GM10266 (cell line): ENCODE results near the gene SYT1.
"Not testable (repeated sequence)": the region's sequence is repeated elsewhere in the genome, so short reads cannot be mapped to it uniquely, and the experiment has no call there.

Experiments
- DNase-seq: peaks from one replicate; pipeline ENCODE4 v3.0.0; 2012; ENCODE audit errors: extremely low spot score
- TF ChIP-seq, protein P1 (sequence below): IDR thresholded peaks from 2 replicates; pipeline ENCODE4 v1.5.1; 2012; ENCODE audit warnings: mild to moderate bottlenecking, low read depth; ENCODE audit not compliant: control insufficient read depth, insufficient read depth; ENCODE audit errors: missing control alignments

SYT1 gene

DNA sequence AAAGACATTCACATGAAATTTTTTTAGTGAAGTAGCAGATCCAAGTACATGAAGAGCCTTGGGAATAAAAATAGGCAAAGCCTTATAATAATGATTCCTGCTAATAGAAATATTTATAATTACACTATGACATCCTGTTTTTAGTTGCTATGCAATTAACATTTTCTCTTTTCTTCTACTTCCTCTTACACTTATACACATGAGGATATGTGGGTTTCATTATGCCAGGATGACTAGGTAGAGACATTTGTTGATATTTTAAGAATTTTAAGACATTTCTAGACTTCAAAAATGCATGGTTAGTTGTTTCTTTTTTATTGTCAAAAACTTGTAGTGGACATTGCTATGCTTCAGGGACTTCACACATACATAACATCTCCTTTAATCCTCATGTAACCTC, 326.8 kb downstream of the SYT1 start:
- TF ChIP-seq, protein P1, sequence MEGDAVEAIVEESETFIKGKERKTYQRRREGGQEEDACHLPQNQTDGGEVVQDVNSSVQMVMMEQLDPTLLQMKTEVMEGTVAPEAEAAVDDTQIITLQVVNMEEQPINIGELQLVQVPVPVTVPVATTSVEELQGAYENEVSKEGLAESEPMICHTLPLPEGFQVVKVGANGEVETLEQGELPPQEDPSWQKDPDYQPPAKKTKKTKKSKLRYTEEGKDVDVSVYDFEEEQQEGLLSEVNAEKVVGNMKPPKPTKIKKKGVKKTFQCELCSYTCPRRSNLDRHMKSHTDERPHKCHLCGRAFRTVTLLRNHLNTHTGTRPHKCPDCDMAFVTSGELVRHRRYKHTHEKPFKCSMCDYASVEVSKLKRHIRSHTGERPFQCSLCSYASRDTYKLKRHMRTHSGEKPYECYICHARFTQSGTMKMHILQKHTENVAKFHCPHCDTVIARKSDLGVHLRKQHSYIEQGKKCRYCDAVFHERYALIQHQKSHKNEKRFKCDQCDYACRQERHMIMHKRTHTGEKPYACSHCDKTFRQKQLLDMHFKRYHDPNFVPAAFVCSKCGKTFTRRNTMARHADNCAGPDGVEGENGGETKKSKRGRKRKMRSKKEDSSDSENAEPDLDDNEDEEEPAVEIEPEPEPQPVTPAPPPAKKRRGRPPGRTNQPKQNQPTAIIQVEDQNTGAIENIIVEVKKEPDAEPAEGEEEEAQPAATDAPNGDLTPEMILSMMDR = no peak
- DNase-seq = no peak

DNA sequence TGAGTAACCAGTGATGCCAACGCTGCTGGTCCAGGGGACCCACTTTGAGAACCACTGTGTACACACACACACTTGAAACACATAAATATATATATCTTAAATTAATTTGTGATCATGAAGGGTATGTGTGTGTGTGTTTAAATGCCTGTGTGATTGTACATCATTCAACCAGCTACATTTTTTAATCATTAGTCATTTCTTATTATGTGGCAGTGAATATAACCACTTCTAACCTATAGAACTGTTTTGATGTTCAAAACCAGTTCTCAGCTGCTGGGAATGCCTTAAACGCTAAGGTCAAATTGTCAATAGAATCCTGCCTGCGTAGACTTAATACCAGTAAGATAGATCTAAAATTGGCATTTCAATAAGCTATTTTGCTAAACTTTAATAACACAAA, 330.0 kb downstream of the SYT1 start:
- TF ChIP-seq, protein P1 = no peak
- no peak for DNase-seq

DNA sequence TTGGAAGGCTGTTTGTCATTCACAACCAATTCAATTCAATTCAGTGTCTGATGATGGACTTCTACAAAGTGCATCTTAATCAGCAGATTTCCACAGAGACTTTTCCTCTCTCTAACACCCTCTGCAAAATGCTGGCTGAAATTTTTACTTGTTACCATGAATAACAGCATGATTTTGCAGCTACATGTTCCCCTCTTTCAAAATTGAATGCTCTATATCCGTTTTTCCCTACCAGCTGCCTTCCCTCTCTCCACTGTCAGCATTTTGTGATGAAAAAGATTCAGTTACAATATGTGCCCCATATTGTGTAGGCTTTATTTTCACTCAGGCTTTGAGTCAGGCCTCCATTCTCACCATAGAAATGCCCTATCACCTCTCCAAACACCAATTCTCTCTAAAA, 334.6 kb downstream of the SYT1 start:
- DNase-seq = no peak
- TF ChIP-seq, protein P1 = no peak

DNA sequence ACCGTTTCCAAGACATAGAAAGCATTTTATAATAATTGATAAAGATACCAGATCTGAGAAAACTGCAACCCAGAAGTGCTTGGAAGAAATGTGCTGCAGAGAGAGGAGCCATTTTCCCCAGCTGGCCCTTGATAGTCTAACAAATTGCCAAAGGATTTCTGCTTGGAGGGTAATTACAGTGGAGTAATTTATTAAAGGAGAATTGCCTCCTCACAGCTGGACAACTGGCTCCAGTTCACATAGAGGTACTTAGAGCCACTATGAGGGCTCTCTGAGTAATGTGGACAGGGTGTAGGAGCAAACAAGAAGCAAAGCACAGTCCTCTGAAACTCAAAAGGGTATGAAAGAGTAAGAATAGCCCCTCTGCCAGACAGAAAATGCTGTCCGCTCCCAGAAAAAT, 335.6 kb downstream of the SYT1 start:
- DNase-seq = no peak
- TF ChIP-seq, protein P1 = no peak

DNA sequence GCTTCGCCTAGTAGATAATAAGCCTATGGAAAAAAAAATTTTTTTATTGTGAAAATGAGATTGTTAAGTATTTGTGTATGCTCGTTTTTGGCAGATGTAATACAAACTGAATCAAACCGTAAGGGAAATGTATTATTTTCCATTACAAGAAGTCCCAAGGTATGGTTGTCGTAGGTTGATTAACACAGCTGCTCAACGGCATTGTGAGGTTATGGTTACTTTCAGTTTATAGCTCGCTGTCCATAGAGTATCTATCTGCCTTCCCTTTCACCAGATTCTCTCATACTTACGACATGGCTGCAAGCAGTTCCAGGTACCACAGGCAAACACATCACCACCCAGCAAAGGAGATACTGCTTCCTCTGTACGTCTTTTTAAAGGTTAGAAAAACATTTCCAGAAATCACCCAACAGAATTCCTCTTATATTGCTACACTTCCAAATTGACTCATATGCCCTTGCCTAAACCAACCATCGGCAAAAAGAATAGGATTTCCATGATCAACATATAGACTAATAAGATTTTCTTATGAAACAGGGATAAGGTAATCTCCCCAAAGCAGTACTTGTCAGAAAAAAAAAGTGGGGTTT, 338.6 kb downstream of the SYT1 start:
- no peak for DNase-seq
- TF ChIP-seq, protein P1 = no peak

DNA sequence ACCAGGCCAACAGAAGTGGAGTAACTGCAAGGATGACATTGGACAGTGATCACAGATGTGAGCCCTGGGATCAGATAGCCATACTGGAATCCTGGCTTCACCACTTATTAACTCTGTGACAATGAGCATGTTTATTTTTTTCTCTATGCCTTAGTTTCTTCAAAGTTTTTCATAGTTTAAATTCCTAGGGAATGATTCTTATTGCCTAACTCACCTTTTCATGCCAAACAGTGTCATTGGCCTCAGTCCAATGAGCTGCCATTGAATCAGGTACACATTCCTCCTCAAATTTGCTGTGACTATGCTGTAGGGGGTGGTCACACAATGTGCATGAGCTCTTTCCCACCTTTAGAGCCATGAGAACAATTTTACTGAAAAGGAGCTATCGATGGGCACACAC, 342.3 kb downstream of the SYT1 start:
- no peak for DNase-seq
- TF ChIP-seq, protein P1 = no peak

DNA sequence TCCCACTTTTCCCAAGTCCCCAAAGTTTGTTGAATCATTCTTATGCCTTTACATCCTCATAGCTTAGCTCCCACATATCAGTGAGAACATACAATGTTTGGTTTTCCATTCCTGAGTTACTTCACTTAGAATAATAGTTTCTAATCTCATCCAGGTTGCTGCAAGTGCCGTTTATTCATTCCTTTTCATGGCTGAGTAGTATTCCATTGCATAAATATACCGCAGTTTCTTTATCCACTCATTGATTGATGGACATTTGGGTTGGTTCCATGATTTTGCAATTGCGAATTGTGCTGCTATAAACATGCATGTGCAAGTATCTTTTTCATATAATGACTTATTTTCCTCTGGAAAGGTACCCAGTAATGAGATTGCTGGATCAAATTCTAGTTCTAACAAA, 345.8 kb downstream of the SYT1 start:
- DNase-seq = not testable (repeated sequence)

DNA sequence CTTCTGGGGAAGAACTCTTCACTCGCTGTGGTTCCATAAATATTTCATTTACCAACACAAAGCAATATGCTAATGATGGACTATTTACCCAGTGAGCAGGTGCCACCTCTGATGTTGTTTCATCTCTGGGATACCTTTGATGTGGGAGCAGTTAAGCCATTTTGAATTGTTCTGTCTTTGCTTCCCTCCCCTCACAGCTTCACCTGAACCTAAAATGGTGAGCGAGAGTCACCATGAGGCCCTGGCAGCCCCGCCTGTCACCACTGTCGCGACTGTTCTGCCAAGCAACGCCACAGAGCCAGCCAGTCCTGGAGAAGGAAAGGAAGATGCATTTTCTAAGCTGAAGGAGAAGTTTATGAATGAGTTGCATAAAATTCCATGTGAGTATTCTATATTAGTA, 352.7 kb downstream of the SYT1 start:
- TF ChIP-seq, protein P1 = no peak
- DNase-seq = no peak
